Measurements from ENCODE around the gene ASGR1. TPM values are rescaled to one million over a fixed set of nuclear protein-coding genes. Genes with fewer than 3 reads are reported as not detected.

The ASGR1 gene, protein sequence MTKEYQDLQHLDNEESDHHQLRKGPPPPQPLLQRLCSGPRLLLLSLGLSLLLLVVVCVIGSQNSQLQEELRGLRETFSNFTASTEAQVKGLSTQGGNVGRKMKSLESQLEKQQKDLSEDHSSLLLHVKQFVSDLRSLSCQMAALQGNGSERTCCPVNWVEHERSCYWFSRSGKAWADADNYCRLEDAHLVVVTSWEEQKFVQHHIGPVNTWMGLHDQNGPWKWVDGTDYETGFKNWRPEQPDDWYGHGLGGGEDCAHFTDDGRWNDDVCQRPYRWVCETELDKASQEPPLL
- polyA plus RNA-seq (2013, experiment 1 of 2) = 1.2 TPM
- 1.1 TPM for polyA plus RNA-seq (2013, experiment 2 of 2)

DNA sequence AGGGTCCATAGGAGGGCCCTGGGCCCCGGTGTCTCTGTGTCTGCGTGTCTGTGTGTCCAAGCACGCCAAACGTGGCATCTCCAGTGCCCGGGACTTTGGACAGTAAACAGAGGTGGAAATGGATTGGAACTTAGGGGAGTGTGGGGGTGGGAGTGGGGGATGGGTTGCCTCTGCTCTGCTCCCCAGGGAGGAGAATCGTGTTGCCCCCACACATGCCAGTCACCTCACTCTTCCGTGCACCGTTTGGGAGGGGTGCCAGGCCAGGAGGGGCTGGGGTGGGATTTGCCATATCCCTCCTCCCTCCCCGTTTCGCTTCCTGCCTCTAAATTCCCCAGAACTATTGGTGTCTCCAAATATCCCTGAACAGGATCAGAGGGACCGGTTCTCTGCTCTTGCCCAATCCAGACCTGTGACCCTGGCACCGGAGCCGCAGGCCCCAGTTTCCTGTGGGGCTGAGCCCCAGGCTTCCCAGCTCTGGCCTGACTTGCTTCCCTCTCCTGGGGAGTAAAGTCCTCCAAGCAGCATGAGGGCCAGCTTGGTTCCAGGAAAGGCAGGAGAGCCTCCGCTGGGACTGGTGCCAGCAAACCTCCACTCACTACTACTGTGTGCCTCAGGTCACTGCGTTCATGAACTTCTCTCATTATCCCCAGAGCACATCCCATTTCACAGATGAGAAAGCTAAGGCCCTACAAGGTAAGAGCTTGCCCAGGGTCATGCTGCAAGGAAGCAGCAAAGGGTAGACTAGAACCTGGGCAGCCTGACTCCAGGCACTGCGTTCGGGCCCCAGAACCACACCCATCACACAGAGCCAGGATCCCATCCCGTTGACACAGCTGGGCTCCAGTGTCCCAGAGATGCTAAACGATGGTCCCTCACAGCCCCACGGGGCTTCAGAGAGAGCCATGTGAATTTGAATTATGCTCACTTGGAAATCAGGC is at the start of gene ASGR1:
Gene ASGR1 (minus strand): TSS at position 54 of the 938 bp plus-strand sequence. CDS start 807 bp downstream, outside the sequence.
- WGBS = 79% methylated on average over 19 of the region's 20 CpGs
- Histone ChIP-seq H4K91ac (ENCODE audit: low read length) (no peak within 1 kb of the TSS), H3K18ac (ENCODE audit: low read depth in 1 of 2, low read length in 2 of 2) (no peak within 1 kb of the TSS), H4K8ac (ENCODE audit: low read length) (no peak within 1 kb of the TSS), H2BK12ac (ENCODE audit: low read length in 2 of 2) (no peak within 1 kb of the TSS), H2AK5ac (ENCODE audit: low read length, severe bottlenecking) (no peak within 1 kb of the TSS), H3K4me3 (ENCODE audit: insufficient read depth in 1 of 2, low read depth in 1 of 2, low read length in 2 of 2) (no peak within 1 kb of the TSS), H2BK120ac (ENCODE audit: low read depth, low read length) (no peak within 1 kb of the TSS), H3K4me2 (ENCODE audit: low read length, poor library complexity, severe bottlenecking) (peak within 1 kb of the TSS; percentile 89), H3K4ac (ENCODE audit: low read depth in 1 of 2, low read length in 2 of 2) (no peak within 1 kb of the TSS), H3K14ac (ENCODE audit: low read length in 2 of 2) (no peak within 1 kb of the TSS), H3K4me1 (ENCODE audit: control insufficient read depth, insufficient read depth, low read depth, low read length) (peaks cover 26% of the 10 kb centered on the region), H3K36me3 (ENCODE audit: control insufficient read depth in 1 of 2, insufficient read depth in 2 of 2, low read depth in 1 of 2, low read length in 2 of 2) (no peaks in the 10 kb centered on the region), H3K9me3 (ENCODE audit: control insufficient read depth, low read length) (no peaks in the 10 kb centered on the region), H3K27me3 (ENCODE audit: control insufficient read depth in 1 of 2, insufficient read depth in 1 of 2, low read length in 2 of 2) (peaks cover 8 to 44% of the 10 kb centered on the region in 2 experiments), H2BK15ac (ENCODE audit: low read depth, poor library complexity, severe bottlenecking) (no peak within 1 kb of the TSS), H3K27ac (ENCODE audit: low read length, poor library complexity, severe bottlenecking) (no peak within 1 kb of the TSS), H2AFZ (ENCODE audit: low read depth, low read length) (peak within 1 kb of the TSS; percentile 24), H3K23ac (ENCODE audit: low read length in 2 of 2) (no peak within 1 kb of the TSS), H2BK5ac (ENCODE audit: low read depth, low read length, poor library complexity, severe bottlenecking) (no peak within 1 kb of the TSS), H3K79me1 (replicated peaks; ENCODE audit: low read length, poor library complexity, severe bottlenecking) (no peaks in the 10 kb centered on the region), H3K9ac (ENCODE audit: low read length) (no peak within 1 kb of the TSS)
- DNase-seq = no peak

DNA sequence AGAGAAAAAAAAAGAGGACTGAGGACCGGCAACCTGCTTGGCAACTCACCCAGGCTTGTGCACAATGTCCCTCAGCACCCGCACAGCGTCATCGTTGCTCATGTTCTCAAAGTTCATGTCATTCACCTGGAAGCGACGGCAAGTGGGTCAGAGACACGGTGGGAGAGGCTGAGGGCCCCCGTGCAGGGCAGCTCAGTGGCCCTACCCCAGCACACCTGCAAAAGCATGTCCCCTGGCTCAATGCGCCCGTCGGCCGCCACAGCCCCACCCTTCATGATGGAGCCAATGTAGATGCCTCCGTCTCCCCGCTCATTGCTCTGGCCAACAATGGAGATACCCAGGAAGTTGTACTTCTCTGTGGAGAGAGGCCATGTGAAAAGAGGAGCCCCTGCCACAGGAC is 49.8 kb upstream of the ASGR1 start:
- Histone ChIP-seq H4K91ac (ENCODE audit: low read length) (no peak overlapping the region), H3K27me3 (ENCODE audit: control insufficient read depth in 1 of 2, insufficient read depth in 1 of 2, low read length in 2 of 2) (no peaks in the 10 kb centered on the region), H2AK5ac (ENCODE audit: low read length, severe bottlenecking) (no peak overlapping the region), H3K79me1 (replicated peaks; ENCODE audit: low read length, poor library complexity, severe bottlenecking) (peaks cover 29% of the 10 kb centered on the region), H2AFZ (ENCODE audit: low read depth, low read length) (no peak overlapping the region), H2BK15ac (ENCODE audit: low read depth, poor library complexity, severe bottlenecking) (no peak overlapping the region), H3K36me3 (ENCODE audit: control insufficient read depth in 1 of 2, insufficient read depth in 2 of 2, low read depth in 1 of 2, low read length in 2 of 2) (peaks cover 60 to 67% of the 10 kb centered on the region in 2 experiments), H2BK5ac (ENCODE audit: low read depth, low read length, poor library complexity, severe bottlenecking) (no peak overlapping the region), H3K4me3 (ENCODE audit: insufficient read depth in 1 of 2, low read depth in 1 of 2, low read length in 2 of 2) (no peak overlapping the region), H3K4me2 (ENCODE audit: low read length, poor library complexity, severe bottlenecking) (no peak overlapping the region), H3K14ac (ENCODE audit: low read length in 2 of 2) (no peak overlapping the region), H3K4me1 (ENCODE audit: control insufficient read depth, insufficient read depth, low read depth, low read length) (peaks cover 31% of the 10 kb centered on the region), H3K9ac (ENCODE audit: low read length) (no peak overlapping the region), H4K8ac (ENCODE audit: low read length) (no peak overlapping the region), H2BK120ac (ENCODE audit: low read depth, low read length) (no peak overlapping the region), H3K4ac (ENCODE audit: low read depth in 1 of 2, low read length in 2 of 2) (no peak overlapping the region), H3K18ac (ENCODE audit: low read depth in 1 of 2, low read length in 2 of 2) (no peak overlapping the region), H3K9me3 (ENCODE audit: control insufficient read depth, low read length) (no peaks in the 10 kb centered on the region), H3K23ac (ENCODE audit: low read length in 2 of 2) (no peak overlapping the region), H2BK12ac (ENCODE audit: low read length in 2 of 2) (no peak overlapping the region), H3K27ac (ENCODE audit: low read length, poor library complexity, severe bottlenecking) (no peak overlapping the region)
- 99% methylated on average over 14 of the region's 14 CpGs for WGBS
- no peak for DNase-seq

DNA sequence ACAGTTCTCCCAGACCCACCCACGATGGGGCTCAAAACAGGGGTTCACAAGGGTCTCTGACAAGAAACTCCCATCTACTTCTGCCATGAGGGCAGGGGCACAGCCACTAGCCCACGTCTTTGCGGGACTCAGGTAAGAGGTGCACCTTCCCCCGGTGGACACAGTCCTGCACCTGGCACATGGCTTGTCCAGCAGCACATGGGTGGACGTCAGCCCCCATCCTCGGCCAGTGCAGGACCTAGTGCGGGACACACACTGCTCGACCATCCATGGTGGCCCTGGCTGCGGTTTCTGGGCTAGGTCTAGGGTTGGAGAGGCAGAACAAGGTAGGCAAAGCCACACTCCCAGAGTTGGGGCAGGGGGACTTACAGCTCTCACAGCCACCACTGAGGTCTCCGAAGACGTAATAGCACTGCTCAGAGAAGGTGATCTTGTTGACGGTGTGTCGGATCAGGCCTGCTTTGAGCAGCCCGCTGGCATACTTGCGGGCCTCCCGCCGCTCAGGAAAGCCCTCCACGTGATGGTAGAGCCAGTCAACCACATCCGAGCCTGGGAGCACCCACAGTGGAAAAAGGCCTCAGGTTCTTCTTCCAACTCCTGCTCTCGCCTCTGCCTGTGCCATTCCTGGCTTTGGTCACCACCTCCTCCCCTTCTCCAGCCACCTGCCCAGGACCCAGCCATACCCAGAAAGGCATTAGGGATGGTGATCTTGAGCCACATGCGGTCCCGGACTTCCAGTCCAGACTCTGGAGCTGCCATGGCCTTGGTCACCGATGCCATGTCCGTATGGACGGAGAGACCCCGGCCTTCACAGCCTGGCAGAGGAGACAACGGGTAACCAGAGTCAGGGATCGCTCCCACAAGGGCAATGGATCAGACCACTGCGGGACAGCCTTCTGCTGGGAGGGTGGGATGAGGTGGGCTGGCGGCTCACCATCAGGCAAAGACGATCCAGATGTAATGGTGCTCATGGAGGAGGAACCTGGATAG is 47.8 kb upstream of the ASGR1 start:
- Histone ChIP-seq H4K91ac (ENCODE audit: low read length) (no peak overlapping the region), H2BK120ac (ENCODE audit: low read depth, low read length) (no peak overlapping the region), H3K4me1 (ENCODE audit: control insufficient read depth, insufficient read depth, low read depth, low read length) (peaks cover 45% of the 10 kb centered on the region), H2BK5ac (ENCODE audit: low read depth, low read length, poor library complexity, severe bottlenecking) (no peak overlapping the region), H3K9ac (ENCODE audit: low read length) (no peak overlapping the region), H3K4me3 (ENCODE audit: insufficient read depth in 1 of 2, low read depth in 1 of 2, low read length in 2 of 2) (no peak overlapping the region), H3K27ac (ENCODE audit: low read length, poor library complexity, severe bottlenecking) (no peak overlapping the region), H3K27me3 (ENCODE audit: control insufficient read depth in 1 of 2, insufficient read depth in 1 of 2, low read length in 2 of 2) (no peaks in the 10 kb centered on the region), H3K23ac (ENCODE audit: low read length in 2 of 2) (no peak overlapping the region), H2AK5ac (ENCODE audit: low read length, severe bottlenecking) (no peak overlapping the region), H2BK12ac (ENCODE audit: low read length in 2 of 2) (no peak overlapping the region), H3K14ac (ENCODE audit: low read length in 2 of 2) (no peak overlapping the region), H3K9me3 (ENCODE audit: control insufficient read depth, low read length) (no peaks in the 10 kb centered on the region), H3K79me1 (replicated peaks; ENCODE audit: low read length, poor library complexity, severe bottlenecking) (peaks cover 32% of the 10 kb centered on the region), H2AFZ (ENCODE audit: low read depth, low read length) (no peak overlapping the region), H3K36me3 (ENCODE audit: control insufficient read depth in 1 of 2, insufficient read depth in 2 of 2, low read depth in 1 of 2, low read length in 2 of 2) (peaks cover 79 to 86% of the 10 kb centered on the region in 2 experiments), H4K8ac (ENCODE audit: low read length) (no peak overlapping the region), H3K4me2 (ENCODE audit: low read length, poor library complexity, severe bottlenecking) (no peak overlapping the region), H2BK15ac (ENCODE audit: low read depth, poor library complexity, severe bottlenecking) (no peak overlapping the region), H3K18ac (ENCODE audit: low read depth in 1 of 2, low read length in 2 of 2) (no peak overlapping the region), H3K4ac (ENCODE audit: low read depth in 1 of 2, low read length in 2 of 2) (no peak overlapping the region)
- no peak for DNase-seq
- WGBS = 97% methylated on average over 31 of the region's 31 CpGs

Measured in mesenchymal stem cell (in vitro differentiated cells and primary cell).